GM10266 (cell line): Measurements from ENCODE around the gene ERBB4.

Source experiments
- DNase-seq: peaks from one replicate; pipeline ENCODE4 v3.0.0; 2012; ENCODE audit errors: extremely low spot score
- TF ChIP-seq, protein P1 (sequence below): IDR thresholded peaks from 2 replicates; pipeline ENCODE4 v1.5.1; 2012; ENCODE audit warnings: mild to moderate bottlenecking, low read depth; ENCODE audit not compliant: control insufficient read depth, insufficient read depth; ENCODE audit errors: missing control alignments

The ERBB4 gene

GRCh38 chr2:211380041-211380440 is 1158.6 kb downstream of the ERBB4 start:
- DNase-seq: no peak
- TF ChIP-seq, protein P1, sequence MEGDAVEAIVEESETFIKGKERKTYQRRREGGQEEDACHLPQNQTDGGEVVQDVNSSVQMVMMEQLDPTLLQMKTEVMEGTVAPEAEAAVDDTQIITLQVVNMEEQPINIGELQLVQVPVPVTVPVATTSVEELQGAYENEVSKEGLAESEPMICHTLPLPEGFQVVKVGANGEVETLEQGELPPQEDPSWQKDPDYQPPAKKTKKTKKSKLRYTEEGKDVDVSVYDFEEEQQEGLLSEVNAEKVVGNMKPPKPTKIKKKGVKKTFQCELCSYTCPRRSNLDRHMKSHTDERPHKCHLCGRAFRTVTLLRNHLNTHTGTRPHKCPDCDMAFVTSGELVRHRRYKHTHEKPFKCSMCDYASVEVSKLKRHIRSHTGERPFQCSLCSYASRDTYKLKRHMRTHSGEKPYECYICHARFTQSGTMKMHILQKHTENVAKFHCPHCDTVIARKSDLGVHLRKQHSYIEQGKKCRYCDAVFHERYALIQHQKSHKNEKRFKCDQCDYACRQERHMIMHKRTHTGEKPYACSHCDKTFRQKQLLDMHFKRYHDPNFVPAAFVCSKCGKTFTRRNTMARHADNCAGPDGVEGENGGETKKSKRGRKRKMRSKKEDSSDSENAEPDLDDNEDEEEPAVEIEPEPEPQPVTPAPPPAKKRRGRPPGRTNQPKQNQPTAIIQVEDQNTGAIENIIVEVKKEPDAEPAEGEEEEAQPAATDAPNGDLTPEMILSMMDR: no peak

GRCh38 chr2:211376410-211376809 is 1162.2 kb downstream of the ERBB4 start:
- no peak for DNase-seq
- TF ChIP-seq, protein P1: no peak

DNA sequence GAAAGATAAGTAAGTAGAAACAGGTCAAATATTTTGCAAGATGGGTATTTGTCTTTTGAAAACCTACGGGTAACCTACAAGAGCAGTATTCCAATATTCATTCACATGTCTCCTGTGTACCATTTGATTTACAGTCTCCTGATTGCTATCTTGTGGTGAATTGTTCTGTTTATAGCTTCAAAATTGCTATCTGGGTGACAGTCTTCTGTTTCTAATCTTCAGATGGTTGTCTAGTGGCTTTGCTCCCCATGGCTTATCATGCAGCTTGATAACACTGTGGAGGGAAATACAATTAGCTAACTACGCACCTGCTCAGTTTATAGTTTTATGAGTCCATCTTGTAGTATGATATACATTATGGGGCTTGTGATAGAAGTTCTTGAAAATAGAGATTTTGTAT is 1165.4 kb downstream of the ERBB4 start:
- TF ChIP-seq, protein P1: no peak

DNA sequence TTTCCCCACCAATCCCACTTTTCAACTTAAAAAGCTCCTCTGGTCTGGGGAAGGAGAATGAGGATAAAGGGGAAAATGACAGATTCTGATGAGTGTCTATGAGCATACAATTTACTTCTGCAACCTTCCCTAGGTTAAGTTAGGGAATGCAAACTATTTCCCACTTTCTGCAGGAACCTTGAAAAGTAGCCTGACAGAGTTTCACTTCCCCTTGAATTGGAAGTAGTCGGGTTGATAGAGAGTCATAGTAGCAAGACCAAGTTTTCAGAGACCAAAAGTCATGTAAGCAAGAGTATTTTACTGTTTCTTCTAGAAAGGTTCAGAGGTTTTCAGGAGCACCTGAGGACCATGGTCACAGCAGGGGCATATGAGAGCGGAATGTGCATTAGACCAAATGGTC is 1167.1 kb downstream of the ERBB4 start:
- no peak for DNase-seq
- TF ChIP-seq, protein P1: no peak

More for the DNA sequence above, 1165.4 kb downstream of the ERBB4 start:
- DNase-seq: no peak

GRCh38 chr2:211368467-211368866 is 1170.1 kb downstream of the ERBB4 start:
- TF ChIP-seq, protein P1: no peak
- DNase-seq: no peak

GRCh38 chr2:211367711-211368110 is 1170.9 kb downstream of the ERBB4 start:
- TF ChIP-seq, protein P1: no peak
- no peak for DNase-seq

DNA sequence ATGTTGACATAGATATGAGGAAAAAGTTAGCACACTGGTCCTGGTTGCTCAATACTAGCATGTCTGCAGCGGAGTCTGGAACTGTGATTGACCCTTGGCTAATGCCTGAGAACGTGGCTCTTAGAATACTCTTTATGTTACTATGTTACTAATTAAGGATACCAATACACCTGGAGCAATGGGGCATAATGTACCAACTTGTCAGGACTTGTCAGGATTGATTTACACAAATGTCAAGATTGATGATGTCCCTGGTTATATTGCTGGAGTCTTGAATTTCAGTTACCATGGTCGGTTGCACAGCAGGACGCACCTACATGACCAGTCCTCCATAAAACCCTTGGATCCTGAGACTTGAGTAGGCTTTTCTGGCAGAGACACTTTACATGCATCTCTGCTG is 1171.3 kb downstream of the ERBB4 start:
- DNase-seq: no peak
- TF ChIP-seq, protein P1: no peak

DNA sequence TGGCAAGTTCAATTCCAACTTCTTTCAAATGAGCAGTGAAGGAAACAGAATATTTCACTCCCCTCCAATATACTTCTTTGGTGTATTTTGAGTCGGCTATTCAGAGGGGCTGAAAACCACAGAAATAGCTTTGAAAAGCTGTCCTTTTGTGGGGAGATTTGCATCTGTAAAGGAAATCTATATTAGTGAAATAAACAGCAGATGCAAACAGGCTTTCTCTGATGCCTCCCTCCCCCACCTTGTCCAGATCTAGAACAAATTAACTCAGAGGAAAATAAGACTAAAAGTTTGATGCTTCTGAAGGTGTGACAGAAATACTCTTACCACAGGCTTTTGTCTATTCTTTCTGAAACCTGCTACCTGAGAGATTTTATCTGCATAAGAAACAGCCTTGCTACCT is 1173.7 kb downstream of the ERBB4 start:
- no peak for DNase-seq

More for the DNA sequence above, 1173.7 kb downstream of the ERBB4 start:
- TF ChIP-seq, protein P1: no peak
